Panc1 (cell line): Measurements from ENCODE around the gene FGD2. TPM values are rescaled to one million over a fixed set of nuclear protein-coding genes. Genes with fewer than 3 reads are reported as not detected.

Experiments used
- ATAC-seq: fragments of 200-7000 bp; cut with Tn5 transposase; 2 replicates; pipeline ENCODE4 v1.9.1; 2020; ENCODE audit warnings: mild to moderate bottlenecking, moderate library complexity
- BruUV-seq: library from RNA; stranded (reverse); fragments of 400-500 nt; replicated peaks from 2 replicates; lab custom pipeline; 2021; lab: Mats Ljungman, UMichigan
- CTCF ChIA-PET: fragments of 300-600 bp; sonication (Branson Sonifier 250); formaldehyde crosslinking; loops from one replicate; lab custom pipeline; 2022; ENCODE audit warnings: antibody characterized with exemption; lab: Charles Lee
- POLR2A ChIA-PET: fragments of 300-600 bp; sonication (Branson Sonifier 250); formaldehyde crosslinking; loops from one replicate; lab custom pipeline; 2022; ENCODE audit warnings: antibody characterized with exemption; lab: Charles Lee
- DNase-seq: peaks from one replicate; pipeline ENCODE4 v3.0.0-alpha.2; 2010; ENCODE audit warnings: low read depth, low spot score
- H3K27ac ChIP-seq: 2 replicates; pipeline ENCODE4 v1.5.1; 2011; ENCODE audit warnings: mild to moderate bottlenecking, low read length, inconsistent platforms
- H3K27me3 ChIP-seq: fragments of 200-500 bp; sonication (Bioruptor generic); 2 replicates; pipeline ENCODE4 v1.6.0; 2014; ENCODE audit warnings: low read length, inconsistent platforms; ENCODE audit not compliant: control insufficient read depth, insufficient read depth
- H3K36me3 ChIP-seq: fragments of 200-500 bp; sonication (Bioruptor generic); 2 replicates; pipeline ENCODE4 v1.5.1; 2014; ENCODE audit warnings: inconsistent platforms, mild to moderate bottlenecking, low read length, moderate library complexity; ENCODE audit not compliant: control insufficient read depth, insufficient read depth
- H3K4me1 ChIP-seq: 2 replicates; pipeline ENCODE4 v1.5.1; 2011; ENCODE audit warnings: inconsistent platforms, mild to moderate bottlenecking, low read length, moderate library complexity; ENCODE audit not compliant: control insufficient read depth, insufficient read depth
- H3K4me3 ChIP-seq, 2 experiments: 2 replicates each; pipeline ENCODE4 v1.5.1; 2011 to 2012; ENCODE audit warnings: low read depth in 2 of 2, low read length in 2 of 2, mild to moderate bottlenecking in 2 of 2, inconsistent platforms in 1 of 2, moderate library complexity in 1 of 2
- H3K9me3 ChIP-seq: fragments of 200-500 bp; sonication (Bioruptor generic); 2 replicates; pipeline ENCODE4 v1.5.1; 2014; ENCODE audit warnings: low read depth, mild to moderate bottlenecking, inconsistent platforms, low read length, moderate library complexity; ENCODE audit not compliant: control insufficient read depth, insufficient read depth
- CTCF ChIP-seq: fragments of 450-650 bp; IDR thresholded peaks from 2 replicates; pipeline ENCODE4 v1.5.1; 2017; ENCODE audit warnings: mild to moderate bottlenecking
- POLR2AphosphoS5 ChIP-seq: IDR thresholded peaks from 2 replicates; pipeline ENCODE4 v1.6.1; 2012; ENCODE audit warnings: mild to moderate bottlenecking, low read depth, low read length, moderate library complexity
- REST ChIP-seq, 2 experiments: IDR thresholded peaks; 2 replicates each; pipeline ENCODE4 v1.6.1; 2011 to 2012; ENCODE audit warnings: low read depth in 2 of 2, control low read depth in 1 of 2, low read length in 1 of 2, mild to moderate bottlenecking in 1 of 2, moderate library complexity in 1 of 2; ENCODE audit not compliant: insufficient read depth in 1 of 2
- SIN3A ChIP-seq: IDR thresholded peaks from 2 replicates; pipeline ENCODE4 v1.6.1; 2012; ENCODE audit warnings: low read depth, mild to moderate bottlenecking, low read length, moderate library complexity, borderline replicate concordance; ENCODE audit not compliant: insufficient read depth
- TCF7L2 ChIP-seq: IDR thresholded peaks from 2 replicates; pipeline ENCODE4 v1.6.1; 2011; ENCODE audit warnings: mild to moderate bottlenecking, low read depth, low read length, inconsistent platforms
- in situ Hi-C: cut with HindIII; loops from 2 replicates; pipeline ENCODE4 v1.10.0; 2016; ENCODE audit warnings: low sequenced_read_pairs, low pct_unique_long_range_greater_than_20kb
- intact Hi-C: fragments of 100-400 bp; cut with micrococcal nuclease; formaldehyde crosslinking; loops from one replicate; pipeline ENCODE4 v1.10.0; 2022; ENCODE audit not compliant: unreplicated experiment
- total RNA-seq: library from RNA; stranded (reverse); gene quantifications from one replicate; pipeline ENCODE4 v1.2.1, GENCODE V29; 2021; ENCODE audit not compliant: unreplicated experiment

FGD2 gene
- total RNA-seq, 1 experiment from 2014 or later, result 0.10 TPM

- no peak overlapping the region for H3K4me3 ChIP-seq
- CTCF ChIA-PET, result no interaction called here
- DNase-seq (no peak), ATAC-seq (no peak)
- BruUV-seq, result no TSS peak
- TF ChIP-seq POLR2AphosphoS5 (no peak), REST (IDR thresholded peaks at IDR 0.05; ENCODE audit: insufficient read depth in 1 of 2, low read depth in 2 of 2, low read length in 1 of 2) (no peak), TCF7L2 (no peak), SIN3A (no peak), CTCF (no peak)
- H3K27ac ChIP-seq, result no peak overlapping the region
- POLR2A ChIA-PET, result no interaction called here
- peaks cover 24% of the 10 kb centered on the region for H3K4me1 ChIP-seq
- H3K27me3 ChIP-seq, result no peaks in the 10 kb centered on the region
- peaks cover 10% of the 10 kb centered on the region; the same call in 1 of the 2 replicates for H3K36me3 ChIP-seq
- in situ Hi-C loops (no loop called here), intact Hi-C loops (loop anchor here (10.0 kb wide), 1 partner anchor 95 kb away; the partner anchor contains the start of gene C6orf89)
- no peaks in the 10 kb centered on the region for H3K9me3 ChIP-seq
Measured at GRCh38 chr6:36980129-36980528, 25.3 kb upstream of the FGD2 start.

GRCh38 chr6:36980876-36981619 is 24.4 kb upstream of the FGD2 start:
- Histone ChIP-seq H3K36me3 (peaks cover 13% of the 10 kb centered on the region; the same call in 1 of the 2 replicates), H3K4me3 (no peak overlapping the region), H3K9me3 (no peaks in the 10 kb centered on the region), H3K27ac (no peak overlapping the region), H3K4me1 (peaks cover 24% of the 10 kb centered on the region), H3K27me3 (no peaks in the 10 kb centered on the region)
- TF ChIP-seq SIN3A, result no peak
- no peak for TF ChIP-seq TCF7L2
- TF ChIP-seq POLR2AphosphoS5, result no peak
- no peak for TF ChIP-seq REST (IDR thresholded peaks at IDR 0.05; ENCODE audit: insufficient read depth in 1 of 2, low read depth in 2 of 2, low read length in 1 of 2)
- 0 out of 2 replicates have a peak, but pooled peaks have one; percentile 27 for TF ChIP-seq CTCF
- DNase-seq, result no peak
- ATAC-seq, result no peak
- ChIA-PET CTCF (interaction anchor here (1.1 kb wide), 1 partner anchor 67 kb away, joined by 7 read pairs; no protein-coding TSS in a partner anchor), POLR2A (no interaction called here)
- BruUV-seq, result no TSS peak
- in situ Hi-C loops (no loop called here), intact Hi-C loops (loop anchor here (10.0 kb wide), 1 partner anchor 96 kb away; the partner anchor contains the start of gene C6orf89)
